HG03025 (cell line): ENCODE results near the gene GHRH.

Source experiments
- ATAC-seq: cut with Tn5 transposase; IDR thresholded peaks from one replicate; pipeline ENCODE4 v1.9.1; 2021; ENCODE audit warnings: mild to moderate bottlenecking, moderate library complexity; ENCODE audit not compliant: unreplicated experiment, low FRiP score

The GHRH gene, protein sequence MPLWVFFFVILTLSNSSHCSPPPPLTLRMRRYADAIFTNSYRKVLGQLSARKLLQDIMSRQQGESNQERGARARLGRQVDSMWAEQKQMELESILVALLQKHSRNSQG

DNA sequence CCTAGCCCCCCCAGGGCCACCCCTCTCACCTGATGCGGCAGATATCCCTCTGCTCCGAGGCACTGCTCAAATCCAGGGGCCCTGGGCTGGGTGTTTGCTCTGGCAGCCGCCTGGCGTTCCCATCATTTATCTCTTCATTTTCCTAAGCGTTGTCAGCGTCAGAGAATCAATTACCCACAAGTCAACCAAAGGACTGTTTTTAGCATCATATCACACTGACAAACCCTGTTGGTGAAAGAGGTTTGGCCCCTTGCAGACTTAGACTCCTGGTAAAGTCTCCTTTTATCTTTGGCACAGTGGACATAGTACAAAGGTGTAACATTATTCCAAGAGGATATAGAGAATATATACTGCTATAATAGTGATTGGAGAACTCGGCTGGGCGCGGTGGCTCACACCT, at the start of gene GHRH:
GHRH (minus strand) TSS at position 101 of the 400 bp plus-strand sequence. CDS start 4,925 bp downstream, outside the sequence.
- ATAC-seq = no peak

DNA sequence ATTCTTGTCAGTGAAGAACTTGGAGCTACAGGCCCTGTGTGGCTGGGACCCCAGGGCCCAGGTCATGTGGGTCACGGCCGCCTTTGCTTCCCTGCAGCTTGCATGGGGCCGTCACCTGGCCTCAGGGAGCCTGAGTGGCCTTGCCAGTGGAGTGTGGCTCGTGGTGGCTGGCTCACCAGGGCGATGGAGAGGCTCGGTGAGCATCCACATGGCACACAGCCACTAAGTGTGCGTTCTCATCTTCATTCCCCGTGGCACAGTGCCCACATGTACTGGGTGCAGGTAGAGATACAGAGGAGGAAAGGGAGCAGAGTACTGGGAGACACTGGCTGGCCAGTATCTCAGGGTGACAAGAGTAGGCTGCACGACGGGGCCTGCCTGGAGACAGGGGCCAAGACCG, 49.3 kb upstream of the GHRH start:
- ATAC-seq = no peak

DNA sequence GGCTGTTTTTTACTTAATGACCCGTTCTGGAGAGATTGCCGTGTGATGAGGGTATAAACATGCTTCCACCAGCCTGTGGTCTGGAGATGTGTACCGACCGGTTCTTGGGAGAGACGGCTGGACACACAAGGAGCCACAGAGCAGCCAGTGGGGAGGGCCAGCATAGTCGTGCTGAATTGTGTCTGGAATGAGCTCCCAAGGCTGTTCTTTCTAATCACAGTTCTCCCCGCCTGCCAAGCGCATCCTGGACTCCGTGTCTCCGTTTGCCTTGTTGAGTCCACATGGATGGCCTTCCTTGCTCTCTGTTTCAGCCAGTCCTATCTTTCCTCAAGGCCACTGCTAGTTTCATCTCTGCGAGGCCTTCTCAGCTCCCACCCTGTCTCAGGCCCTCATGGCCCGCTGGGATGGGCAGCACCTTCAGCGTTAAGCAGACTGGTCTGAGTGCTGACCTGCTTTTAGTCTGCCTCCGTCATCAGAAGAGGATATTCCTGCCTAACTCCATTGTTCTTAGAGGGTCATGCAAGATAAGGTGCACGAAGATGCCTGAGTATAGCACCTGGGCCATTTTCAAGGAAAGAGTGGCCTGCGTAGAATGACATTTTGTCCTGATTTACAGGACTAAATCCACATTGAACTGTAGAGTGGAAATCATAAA, 48.4 kb upstream of the GHRH start:
- no peak for ATAC-seq

DNA sequence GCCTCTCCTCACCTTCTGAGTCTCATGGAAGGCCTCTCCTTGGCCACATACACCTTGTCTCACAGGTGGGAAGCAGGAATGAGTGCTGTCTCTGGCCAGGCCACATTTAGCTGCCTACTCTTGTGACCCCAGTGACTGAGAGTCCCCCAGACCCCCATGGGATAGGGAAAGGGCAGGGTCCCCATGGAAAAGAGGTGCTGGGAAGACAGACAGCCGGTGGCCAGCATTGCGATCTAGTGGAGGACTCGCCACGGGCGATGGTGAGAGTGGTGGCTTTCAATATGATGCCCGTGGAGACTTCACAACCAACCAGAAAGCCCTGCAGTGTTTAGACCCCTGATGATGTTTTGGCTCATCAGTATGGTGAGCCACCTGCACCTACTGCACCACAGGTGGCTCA, 47.7 kb upstream of the GHRH start:
- ATAC-seq = no peak

DNA sequence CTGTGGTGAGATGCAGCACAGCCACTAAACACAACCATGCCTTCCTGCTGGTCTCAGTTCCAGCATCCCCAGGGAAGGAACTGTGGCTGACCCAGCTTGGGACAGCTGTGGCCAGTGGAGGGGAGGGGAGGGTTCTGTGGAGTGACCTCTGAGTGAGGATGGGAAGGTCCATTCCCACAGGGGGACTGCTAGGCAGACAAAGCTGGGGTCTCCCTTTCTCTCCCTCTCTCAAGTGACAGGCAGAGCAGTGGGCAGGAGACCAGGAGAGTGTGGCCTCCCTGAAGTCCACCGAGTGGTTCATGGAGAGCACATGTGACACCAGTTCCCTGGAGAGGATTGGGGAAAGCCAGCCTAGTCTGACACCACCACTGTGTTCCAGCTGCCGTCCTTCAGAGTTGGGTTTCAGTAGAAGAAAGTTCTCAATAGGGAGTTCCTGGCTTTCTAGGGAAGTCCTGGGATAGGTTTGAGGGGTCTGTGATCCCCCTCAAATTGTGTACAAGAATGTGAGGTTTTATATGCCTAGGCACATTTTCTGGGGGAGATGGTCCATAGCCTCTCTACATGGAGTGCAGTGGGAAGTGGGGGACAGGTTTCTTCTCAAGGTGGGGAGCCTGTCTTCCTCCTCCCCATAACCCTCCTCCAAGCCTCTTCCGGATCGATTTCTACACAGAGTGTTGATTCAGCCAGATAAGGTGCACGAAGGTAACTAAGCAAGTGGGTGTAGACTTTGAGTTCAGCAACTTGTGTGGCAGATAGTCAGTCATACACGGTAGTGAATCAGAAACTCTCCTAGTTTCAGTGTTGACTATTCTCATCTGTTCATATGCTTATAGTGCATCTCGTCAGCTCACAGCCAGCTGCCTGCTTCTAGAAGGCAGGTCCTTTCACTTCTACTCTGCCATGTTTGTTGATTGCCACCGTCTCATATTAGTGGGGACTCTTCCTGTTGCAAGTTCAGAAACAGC, 46.8 kb upstream of the GHRH start:
- ATAC-seq = peak; percentile 71

DNA sequence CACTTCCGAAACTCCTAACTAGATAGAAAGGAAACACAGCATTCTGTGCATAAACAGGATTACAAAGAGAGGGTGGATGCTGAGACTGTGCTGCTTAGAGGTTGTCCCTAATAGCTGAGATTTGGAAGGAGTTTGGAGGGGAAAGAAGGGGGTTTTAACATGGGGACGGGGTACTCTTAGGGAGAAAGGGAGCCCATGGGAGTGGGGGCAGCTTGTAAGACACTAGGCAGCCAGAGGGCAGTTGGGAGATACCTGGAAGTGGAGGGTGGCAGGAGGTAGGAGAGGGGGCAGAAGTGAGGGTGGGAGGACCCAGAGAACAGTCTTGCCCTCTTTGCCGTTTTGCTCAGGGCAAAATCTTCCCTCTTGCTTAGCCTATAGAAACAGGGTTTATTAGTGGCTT, 44.2 kb upstream of the GHRH start:
- no peak for ATAC-seq

DNA sequence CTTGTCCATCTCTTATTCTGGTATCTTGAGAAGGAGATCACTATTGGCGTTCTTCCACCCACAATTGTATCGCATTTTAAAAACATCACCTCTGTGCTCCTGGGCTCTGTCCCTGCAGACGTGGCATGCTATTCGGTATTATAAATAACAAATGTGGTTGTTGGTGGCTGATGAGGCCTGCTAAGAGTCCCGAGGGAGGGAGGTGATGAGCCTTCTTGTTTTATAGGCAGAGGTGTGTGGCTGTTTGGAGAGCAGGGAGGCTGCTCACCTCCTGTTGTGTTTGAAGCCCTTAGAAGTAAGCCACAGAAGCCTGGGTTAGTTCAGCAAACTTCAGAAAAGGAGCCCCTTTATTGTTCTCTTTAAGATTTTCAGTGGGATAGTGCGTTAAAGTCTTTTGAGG, 43.5 kb upstream of the GHRH start:
- ATAC-seq = no peak

DNA sequence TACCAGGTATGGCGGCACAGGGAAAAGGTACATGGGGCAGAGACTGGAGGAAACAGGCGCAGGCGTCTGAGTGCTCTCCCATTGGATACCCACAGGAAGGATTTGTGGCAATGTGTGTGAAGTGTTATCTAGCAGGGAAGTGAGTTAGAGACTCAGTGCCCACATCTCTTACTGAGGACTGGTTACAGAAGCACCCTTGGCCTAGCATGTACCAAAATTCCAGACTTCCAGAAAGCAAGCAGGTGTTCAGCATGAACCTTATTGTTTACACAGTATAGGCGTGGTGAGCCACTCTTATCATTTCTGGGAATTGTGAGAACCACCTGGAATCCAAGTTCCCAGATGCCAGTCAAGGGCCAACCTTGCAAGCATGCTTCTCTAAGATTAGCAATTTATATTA, 42.0 kb upstream of the GHRH start:
- no peak for ATAC-seq

DNA sequence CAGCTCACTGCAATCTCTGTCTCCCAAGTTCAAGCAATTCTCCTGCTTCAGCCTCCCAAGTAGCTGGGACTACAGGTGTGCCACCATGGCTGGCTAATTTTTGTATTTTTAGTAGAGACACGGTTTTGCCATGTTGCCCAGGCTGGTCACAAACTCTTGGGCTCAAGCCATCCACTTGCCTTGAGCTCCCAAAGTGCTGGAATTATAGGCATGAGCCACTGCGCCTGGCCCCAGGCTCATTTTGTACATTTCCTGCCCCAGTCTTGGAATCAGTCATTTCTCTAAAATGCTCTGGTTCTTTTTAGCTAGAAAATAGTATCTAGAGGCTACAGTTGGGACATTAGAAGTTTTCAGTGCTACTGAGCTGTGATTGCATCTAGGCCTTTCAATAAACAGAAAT, 41.4 kb upstream of the GHRH start:
- no peak for ATAC-seq

DNA sequence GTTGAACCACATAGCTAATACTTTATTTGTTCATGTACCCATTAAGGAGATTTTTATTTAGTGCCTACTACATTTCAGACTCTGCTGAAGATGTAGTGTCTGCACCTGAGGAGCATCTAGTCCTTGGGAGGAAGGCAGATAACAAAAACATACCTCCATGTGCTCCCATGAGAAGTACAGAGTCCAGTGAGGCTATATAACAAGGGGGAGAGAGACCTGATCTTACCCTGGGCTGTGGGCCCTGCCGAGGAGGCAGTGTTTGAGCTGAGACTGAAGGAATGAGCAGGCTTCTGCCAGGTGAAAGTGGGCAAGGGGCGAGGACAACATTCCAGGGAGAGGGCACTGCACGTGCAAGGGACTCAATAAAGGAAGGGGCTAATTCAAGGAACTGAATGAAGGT, 39.9 kb upstream of the GHRH start:
- no peak for ATAC-seq

DNA sequence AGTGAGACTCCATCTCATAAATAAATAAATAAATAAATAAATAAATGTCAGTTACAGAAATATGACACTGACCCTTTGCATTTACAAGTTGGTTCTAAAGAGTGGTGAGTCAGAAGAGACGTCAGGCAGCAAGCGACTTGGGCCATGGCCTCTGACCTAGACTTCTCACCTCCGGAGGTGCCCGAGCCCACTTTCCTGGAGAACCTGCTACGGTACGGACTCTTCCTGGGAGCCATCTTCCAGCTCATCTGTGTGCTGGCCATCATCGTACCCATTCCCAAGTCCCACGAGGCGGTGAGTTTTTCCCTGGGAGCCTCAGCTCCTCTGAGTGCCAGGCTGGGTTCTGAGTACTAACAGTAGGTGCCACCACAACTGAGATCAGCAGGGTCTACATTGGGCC, 39.5 kb upstream of the GHRH start:
- no peak for ATAC-seq

DNA sequence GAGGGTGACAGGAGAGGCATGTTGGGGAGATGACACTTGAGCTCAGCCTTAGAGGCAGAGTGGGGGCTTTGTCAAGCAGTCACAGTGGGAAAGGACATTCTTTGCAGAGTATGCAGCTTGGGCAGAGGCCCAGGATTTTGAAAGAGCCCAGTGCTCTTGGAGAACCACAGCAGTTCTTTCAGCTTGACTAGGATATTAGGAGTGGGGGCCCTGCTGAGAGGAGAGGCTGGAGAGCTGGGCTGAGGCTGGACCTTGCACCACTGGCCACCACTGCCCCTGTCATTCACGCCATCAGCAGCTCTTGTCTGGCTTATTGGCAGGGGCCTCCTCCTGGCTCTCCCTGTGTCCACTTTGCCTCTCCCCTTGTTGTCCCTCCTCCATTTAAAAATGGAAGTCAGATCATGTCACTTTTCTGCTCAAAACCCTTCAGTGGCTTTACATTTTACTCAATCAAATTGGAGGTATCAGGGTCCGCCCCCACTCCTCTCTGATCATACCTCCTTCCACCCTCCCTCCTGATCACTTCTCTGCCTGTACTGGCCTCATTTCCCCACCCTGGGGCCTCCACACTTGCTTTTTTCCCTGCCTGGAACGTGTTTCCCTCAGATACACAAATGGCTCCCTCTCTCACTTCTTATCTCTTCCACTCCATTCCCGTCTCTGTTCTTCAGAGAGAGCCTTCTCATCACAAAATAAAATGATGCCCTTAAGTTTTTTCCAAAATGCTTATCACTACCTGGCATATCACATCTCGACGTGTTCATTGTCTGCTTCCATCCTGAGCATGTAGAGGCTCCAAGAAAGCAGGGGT, 38.3 kb upstream of the GHRH start:
- no peak for ATAC-seq

DNA sequence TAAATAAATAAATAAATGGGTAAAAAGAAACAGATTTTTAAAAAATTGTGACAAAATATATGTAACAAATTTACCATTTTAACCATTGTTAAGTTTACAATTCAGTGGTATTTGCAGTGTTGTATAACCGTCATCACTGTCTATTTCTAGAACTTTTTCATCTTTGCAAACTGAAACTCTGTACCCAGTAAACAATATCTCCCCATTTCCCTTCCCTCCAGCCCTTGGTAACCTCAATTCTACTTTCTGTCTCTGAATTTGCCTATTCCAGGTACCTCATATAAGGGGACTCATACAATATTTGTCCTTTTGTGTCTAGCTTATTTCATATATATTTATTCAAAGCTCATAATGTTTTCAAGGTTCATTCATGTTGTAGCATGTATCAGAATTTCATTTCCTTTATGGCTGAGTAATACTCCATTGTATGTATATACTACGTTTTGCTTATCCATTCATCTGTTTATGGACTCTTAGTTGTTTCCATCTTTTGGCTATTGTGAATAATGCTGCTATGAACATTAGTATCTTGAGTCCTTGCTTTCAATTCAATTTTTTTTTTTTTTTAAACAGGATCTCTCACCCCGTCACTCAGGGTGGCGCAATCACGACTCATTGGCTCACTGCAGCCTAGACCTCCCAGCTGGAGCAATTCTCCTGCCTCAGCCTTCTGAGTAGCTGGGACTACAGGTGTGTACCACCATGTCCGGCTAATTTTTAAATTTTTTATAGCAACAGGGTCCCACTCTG, 36.8 kb upstream of the GHRH start:
- no peak for ATAC-seq

DNA sequence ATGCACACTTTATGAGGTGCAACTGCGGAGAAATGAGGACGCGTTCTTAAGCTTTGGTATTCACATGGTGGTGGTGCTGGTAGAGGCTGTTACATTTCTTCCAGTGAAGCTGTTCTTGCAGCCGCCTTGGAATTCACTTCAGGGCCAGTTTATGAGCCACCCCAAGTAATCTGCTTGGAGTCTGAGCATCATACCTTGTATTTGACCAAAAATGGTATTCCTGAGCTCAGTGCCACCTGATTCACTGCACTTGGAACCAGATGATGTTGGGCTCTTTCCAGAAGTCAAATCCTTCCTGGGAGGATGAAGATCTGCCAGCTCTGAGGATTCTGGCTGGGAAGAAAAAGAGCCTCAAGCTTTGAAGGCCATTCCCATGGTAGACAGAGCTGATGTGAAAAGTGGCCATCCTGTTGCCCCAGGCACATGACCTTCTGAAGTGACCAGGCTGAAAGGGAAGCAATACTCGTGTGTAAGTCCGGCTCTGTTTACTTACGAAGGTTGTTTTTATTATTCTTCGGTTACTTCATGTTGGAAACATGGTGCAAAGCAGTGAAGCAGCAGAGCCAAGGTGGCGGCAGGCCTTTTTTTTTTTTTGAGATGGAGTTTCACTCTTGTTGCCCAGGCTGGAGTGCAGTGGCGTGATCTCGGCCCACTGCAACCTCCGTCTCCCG, 35.6 kb upstream of the GHRH start:
- ATAC-seq = no peak

DNA sequence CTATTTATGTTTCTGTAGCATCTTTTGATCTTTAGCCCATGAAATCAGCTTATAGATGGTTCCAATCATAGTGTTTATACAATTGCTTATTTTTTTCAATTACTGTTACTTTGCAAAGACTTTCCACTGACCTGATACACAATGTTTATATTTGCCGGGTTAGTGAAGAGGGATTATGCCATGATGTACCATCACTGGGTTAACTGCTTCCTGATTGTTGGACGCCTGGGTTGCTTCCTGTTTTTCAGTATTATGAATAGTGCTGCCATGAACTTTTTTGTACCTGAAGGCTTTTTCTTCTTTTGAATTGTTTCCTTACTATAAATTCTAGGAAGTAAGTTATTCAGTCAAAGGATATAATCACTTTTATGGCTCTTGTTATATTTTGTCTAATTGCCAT, 34.8 kb upstream of the GHRH start:
- ATAC-seq = no peak

DNA sequence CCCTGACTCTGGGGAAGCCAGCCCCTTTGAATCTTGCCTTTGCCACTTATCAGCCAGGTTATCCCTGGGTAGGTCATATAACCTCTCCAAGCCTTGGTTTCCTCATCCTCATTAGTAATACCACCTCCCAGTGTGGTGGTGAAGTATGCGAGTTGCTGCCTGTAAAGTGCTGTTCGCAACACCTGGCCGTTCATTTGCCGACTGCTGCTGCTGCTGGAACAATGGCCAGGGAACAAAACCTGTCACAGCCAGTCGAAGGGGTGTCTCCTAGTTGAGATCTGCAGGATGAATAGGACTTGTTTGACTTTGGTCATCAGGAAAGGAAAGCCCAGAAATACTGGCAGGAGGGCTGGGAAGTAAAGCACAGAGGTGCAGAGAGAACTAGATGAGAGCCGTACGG, 34.0 kb upstream of the GHRH start:
- no peak for ATAC-seq

DNA sequence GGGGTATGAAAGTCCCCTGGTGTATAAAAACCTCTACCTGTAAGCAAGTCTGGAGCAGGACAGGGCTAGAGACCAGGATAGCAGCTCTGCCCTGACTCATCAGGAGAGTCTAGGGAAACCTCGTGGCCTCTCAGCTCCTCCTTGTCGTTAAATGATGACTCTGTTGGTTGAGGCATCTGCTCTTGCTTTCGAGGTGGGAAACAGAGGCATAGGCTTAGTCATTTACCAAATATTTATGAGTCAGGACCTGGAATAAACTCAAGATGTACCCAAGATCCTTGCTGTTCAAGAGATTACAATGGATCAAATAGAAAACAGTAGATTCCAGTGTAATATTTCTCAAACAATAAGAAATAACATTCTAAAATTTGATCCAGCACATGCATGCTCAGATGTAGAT, 33.4 kb upstream of the GHRH start:
- no peak for ATAC-seq

DNA sequence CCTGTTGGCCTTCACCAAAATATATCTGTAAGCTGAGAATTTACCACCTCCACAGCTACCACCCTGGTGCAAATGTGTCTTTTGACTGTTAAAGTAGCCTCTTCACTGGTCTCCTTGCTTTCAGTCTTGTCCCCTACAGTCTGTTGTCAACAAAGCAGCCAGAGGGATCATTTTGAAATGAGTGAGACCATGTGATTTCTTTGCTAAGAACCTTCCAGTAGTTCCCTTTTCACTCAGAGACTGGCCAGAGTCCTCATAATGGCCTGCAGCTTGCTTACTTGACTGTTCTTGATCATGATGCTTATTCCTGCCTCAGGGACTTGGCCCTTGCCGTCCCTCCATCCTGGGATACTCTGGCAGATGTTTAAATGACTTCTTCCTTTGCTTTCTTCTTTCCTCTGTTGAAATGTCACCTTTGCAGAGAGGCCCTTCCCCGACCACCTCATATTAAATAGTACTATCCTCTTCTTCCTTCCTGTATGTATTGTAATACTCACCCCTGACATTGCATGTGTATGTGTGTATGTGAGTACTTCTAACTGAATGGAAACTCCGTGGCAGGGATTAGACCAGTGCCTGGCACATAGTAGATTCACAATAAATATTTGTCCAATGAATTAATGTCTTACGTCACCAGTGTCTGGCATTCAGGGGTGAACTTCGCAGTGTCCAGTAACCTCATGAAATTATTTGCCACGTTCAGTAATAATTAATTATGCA, 32.8 kb upstream of the GHRH start:
- ATAC-seq = no peak
